DOHH2 (cell line): ENCODE data around the gene SDCCAG8.

Source experiments
- H3F3A ChIP-seq: fragments of 200-600 bp; sonication (generic), shearing (Covaris generic); 2 replicates; pipeline ENCODE4 v1.6.0; 2016; ENCODE audit warnings: antibody characterized with exemption, mild to moderate bottlenecking; ENCODE audit not compliant: control insufficient read depth, insufficient read depth
- H3K27ac ChIP-seq: fragments of 200-600 bp; sonication (generic); 2 replicates; pipeline ENCODE4 v1.5.1; 2014; ENCODE audit warnings: low read depth, mild to moderate bottlenecking, low read length, moderate library complexity
- H3K27me3 ChIP-seq: fragments of 200-600 bp; sonication (generic); 2 replicates; pipeline ENCODE4 v1.6.1; 2014; ENCODE audit warnings: mild to moderate bottlenecking, low read length, mixed read lengths; ENCODE audit not compliant: control insufficient read depth
- H3K36me3 ChIP-seq: fragments of 200-600 bp; sonication (generic); 2 replicates; pipeline ENCODE4 v1.6.1; 2014; ENCODE audit warnings: mild to moderate bottlenecking, low read length, moderate library complexity, mixed read lengths; ENCODE audit not compliant: control insufficient read depth
- H3K4me1 ChIP-seq: fragments of 200-600 bp; sonication (generic); 2 replicates; pipeline ENCODE4 v1.6.1; 2014; ENCODE audit warnings: mild to moderate bottlenecking, low read length, mixed read lengths; ENCODE audit not compliant: control insufficient read depth
- H3K4me2 ChIP-seq: fragments of 200-600 bp; sonication (generic); 2 replicates; pipeline ENCODE4 v1.6.0; 2014; ENCODE audit warnings: mild to moderate bottlenecking, low read length, moderate library complexity
- H3K4me3 ChIP-seq: fragments of 200-600 bp; sonication (generic); 2 replicates; pipeline ENCODE4 v1.5.1; 2014; ENCODE audit warnings: mild to moderate bottlenecking, low read length, mixed read lengths
- H3K79me2 ChIP-seq: fragments of 200-600 bp; sonication (generic); 2 replicates; pipeline ENCODE4 v1.6.1; 2014; ENCODE audit warnings: mild to moderate bottlenecking, low read length, mixed read lengths; ENCODE audit not compliant: control insufficient read depth
- H3K9me2 ChIP-seq: fragments of 200-600 bp; sonication (generic); replicated peaks from 2 replicates; pipeline ENCODE4 v1.6.1; 2014; ENCODE audit warnings: mild to moderate bottlenecking, low read length, mixed read lengths; ENCODE audit not compliant: control insufficient read depth
- H3K9me3 ChIP-seq: fragments of 200-600 bp; sonication (generic); 2 replicates; pipeline ENCODE4 v1.6.1; 2014; ENCODE audit warnings: antibody characterized with exemption, low read length, mixed read lengths; ENCODE audit not compliant: control insufficient read depth, insufficient read depth
- H4K20me1 ChIP-seq: fragments of 200-600 bp; sonication (generic); 2 replicates; pipeline ENCODE4 v1.6.0; 2014; ENCODE audit warnings: low read depth, mild to moderate bottlenecking, antibody characterized with exemption, low read length, moderate library complexity; ENCODE audit not compliant: control insufficient read depth, insufficient read depth
- EZH2phosphoT487 ChIP-seq: fragments of 200-600 bp; sonication (generic); IDR thresholded peaks from 2 replicates; pipeline ENCODE4 v1.6.1; 2017; ENCODE audit warnings: borderline replicate concordance, mild to moderate bottlenecking, antibody characterized with exemption, low read length, moderate library complexity, mixed read lengths
- TF ChIP-seq, protein P1 (sequence below): fragments of 200-600 bp; sonication (generic); IDR thresholded peaks from one replicate; pipeline ENCODE4 v1.5.1; 2014; ENCODE audit warnings: antibody characterized with exemption, mild to moderate bottlenecking, low read depth, low read length; ENCODE audit not compliant: poor library complexity, severe bottlenecking

The SDCCAG8 gene

GRCh38 chr1:243539636-243540035 lies 283.8 kb downstream of the SDCCAG8 start:
- TF ChIP-seq, protein P1, sequence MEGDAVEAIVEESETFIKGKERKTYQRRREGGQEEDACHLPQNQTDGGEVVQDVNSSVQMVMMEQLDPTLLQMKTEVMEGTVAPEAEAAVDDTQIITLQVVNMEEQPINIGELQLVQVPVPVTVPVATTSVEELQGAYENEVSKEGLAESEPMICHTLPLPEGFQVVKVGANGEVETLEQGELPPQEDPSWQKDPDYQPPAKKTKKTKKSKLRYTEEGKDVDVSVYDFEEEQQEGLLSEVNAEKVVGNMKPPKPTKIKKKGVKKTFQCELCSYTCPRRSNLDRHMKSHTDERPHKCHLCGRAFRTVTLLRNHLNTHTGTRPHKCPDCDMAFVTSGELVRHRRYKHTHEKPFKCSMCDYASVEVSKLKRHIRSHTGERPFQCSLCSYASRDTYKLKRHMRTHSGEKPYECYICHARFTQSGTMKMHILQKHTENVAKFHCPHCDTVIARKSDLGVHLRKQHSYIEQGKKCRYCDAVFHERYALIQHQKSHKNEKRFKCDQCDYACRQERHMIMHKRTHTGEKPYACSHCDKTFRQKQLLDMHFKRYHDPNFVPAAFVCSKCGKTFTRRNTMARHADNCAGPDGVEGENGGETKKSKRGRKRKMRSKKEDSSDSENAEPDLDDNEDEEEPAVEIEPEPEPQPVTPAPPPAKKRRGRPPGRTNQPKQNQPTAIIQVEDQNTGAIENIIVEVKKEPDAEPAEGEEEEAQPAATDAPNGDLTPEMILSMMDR = no peak
- TF ChIP-seq EZH2phosphoT487 = no peak
- Histone ChIP-seq H3K4me3 (no peak overlapping the region), H3K27me3 (no peaks in the 10 kb centered on the region; the same call in 1 of the 2 replicates), H3K9me2 (no peaks in the 10 kb centered on the region), H3K36me3 (no peaks in the 10 kb centered on the region), H3K9me3 (no peaks in the 10 kb centered on the region), H3K27ac (no peak overlapping the region), H3F3A (no peaks in the 10 kb centered on the region), H3K4me2 (no peak overlapping the region), H4K20me1 (no peaks in the 10 kb centered on the region), H3K4me1 (no peaks in the 10 kb centered on the region), H3K79me2 (no peaks in the 10 kb centered on the region)

DNA sequence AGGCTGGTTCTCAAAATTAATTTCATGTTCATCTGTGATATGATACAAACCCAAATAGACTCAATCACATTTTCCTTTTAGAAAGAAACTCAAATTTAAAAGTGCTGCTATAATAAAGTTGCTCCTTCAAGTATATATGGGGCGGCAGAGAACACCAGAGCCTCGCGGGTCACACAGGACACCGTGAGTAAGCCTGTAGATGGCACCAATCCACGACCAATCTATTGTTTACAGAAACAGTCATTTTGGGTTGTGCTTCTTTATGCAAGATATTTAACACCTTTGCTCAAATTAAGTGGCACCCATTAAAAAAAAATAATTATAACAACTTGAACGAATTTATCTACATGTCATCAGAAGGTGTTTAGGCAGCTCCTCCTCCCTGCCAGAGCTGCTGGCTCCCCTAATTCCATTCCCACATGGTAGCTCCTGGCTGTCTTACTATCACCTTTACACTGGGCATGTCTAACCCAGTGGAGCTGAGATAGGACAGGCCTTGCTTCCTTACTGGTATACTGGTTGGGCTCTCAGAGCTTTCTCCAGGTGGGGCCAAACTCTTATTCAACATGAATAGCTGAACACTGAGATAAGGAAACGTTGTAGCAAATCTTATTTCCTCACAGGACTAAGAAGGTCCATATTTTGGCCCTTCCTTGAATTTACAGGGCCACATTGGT lies 287.0 kb downstream of the SDCCAG8 start:
- Histone ChIP-seq H3K4me3 (no peak overlapping the region), H3F3A (no peaks in the 10 kb centered on the region), H3K27ac (no peak overlapping the region), H3K4me1 (no peaks in the 10 kb centered on the region), H3K36me3 (no peaks in the 10 kb centered on the region), H3K79me2 (no peaks in the 10 kb centered on the region), H4K20me1 (no peaks in the 10 kb centered on the region), H3K9me2 (no peaks in the 10 kb centered on the region), H3K4me2 (no peak overlapping the region), H3K27me3 (no peaks in the 10 kb centered on the region), H3K9me3 (no peaks in the 10 kb centered on the region)
- TF ChIP-seq, protein P1 = no peak
- TF ChIP-seq EZH2phosphoT487 = no peak

- Histone ChIP-seq H3K27ac (no peak overlapping the region), H4K20me1 (no peaks in the 10 kb centered on the region), H3K4me2 (no peak overlapping the region), H3K27me3 (no peaks in the 10 kb centered on the region), H3K9me2 (no peaks in the 10 kb centered on the region), H3K79me2 (no peaks in the 10 kb centered on the region), H3K4me3 (no peak overlapping the region), H3K36me3 (no peaks in the 10 kb centered on the region), H3F3A (no peaks in the 10 kb centered on the region), H3K4me1 (no peaks in the 10 kb centered on the region), H3K9me3 (no peaks in the 10 kb centered on the region)
- TF ChIP-seq, protein P1 = no peak
- no peak for TF ChIP-seq EZH2phosphoT487
These were observed 287.7 kb downstream of the SDCCAG8 start for GRCh38 chr1:243543501-243543900.
